ENCODE measurements around the gene RER1. TPM values are rescaled to one million over a fixed set of nuclear protein-coding genes. Genes with fewer than 3 reads are reported as not detected.

RER1 gene
- total RNA-seq, 1 donor: 98.1 TPM

GRCh38 chr1:2358651-2359640 lies 32.7 kb upstream of the RER1 start:
- no peak for DNase-seq (ENCODE audit: low read depth)
- TF ChIP-seq, protein P1, sequence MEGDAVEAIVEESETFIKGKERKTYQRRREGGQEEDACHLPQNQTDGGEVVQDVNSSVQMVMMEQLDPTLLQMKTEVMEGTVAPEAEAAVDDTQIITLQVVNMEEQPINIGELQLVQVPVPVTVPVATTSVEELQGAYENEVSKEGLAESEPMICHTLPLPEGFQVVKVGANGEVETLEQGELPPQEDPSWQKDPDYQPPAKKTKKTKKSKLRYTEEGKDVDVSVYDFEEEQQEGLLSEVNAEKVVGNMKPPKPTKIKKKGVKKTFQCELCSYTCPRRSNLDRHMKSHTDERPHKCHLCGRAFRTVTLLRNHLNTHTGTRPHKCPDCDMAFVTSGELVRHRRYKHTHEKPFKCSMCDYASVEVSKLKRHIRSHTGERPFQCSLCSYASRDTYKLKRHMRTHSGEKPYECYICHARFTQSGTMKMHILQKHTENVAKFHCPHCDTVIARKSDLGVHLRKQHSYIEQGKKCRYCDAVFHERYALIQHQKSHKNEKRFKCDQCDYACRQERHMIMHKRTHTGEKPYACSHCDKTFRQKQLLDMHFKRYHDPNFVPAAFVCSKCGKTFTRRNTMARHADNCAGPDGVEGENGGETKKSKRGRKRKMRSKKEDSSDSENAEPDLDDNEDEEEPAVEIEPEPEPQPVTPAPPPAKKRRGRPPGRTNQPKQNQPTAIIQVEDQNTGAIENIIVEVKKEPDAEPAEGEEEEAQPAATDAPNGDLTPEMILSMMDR (IDR thresholded peaks at IDR 0.05; ENCODE audit: insufficient read depth, low read length): no peak
- no peak overlapping the region for H3K4me3 ChIP-seq (ENCODE audit: low read depth, low read length)

DNA sequence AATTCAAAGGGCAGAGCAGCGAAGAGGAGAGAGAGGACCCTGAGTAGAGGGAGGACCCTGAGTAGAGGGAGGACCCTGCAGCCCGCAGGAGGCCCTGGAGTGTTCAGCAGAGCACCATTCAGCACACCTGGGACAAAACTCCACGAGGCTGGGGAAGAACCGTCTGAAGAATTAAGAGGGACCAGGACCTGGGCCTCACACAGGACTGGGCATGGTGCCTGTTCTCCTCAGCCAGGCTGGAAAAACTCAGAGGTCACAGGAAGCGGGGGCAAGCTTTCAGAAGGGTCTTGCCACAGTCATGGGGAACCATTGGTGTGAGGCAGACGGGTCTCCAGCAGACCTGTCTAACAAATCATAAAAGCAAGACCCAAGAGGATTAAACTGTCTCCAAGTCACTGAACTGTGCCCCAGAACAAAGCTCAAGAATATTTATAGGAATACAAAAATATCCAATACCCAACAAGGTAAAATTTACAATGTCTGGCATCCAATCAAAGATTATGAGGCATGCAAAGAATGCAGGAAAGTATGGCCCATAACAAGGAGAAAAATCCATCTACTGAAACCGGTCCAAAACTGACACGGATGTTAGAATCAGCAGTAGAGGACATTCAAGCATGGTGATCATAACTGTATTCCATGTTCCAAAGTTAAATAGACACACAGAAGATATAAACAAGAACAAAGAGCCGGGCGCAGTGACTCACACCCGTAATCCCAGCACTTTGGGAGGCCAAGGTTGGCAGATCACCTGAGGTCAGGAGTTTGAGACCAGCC lies 30.9 kb upstream of the RER1 start:
- DNase-seq (ENCODE audit: low read depth): peak; percentile 43
- no peak overlapping the region for H3K4me3 ChIP-seq (ENCODE audit: low read depth, low read length)
- TF ChIP-seq, protein P1 (IDR thresholded peaks at IDR 0.05; ENCODE audit: insufficient read depth, low read length): no peak

- no peak overlapping the region for H3K4me3 ChIP-seq (ENCODE audit: low read depth, low read length)
- DNase-seq (ENCODE audit: low read depth): no peak
- TF ChIP-seq, protein P1 (IDR thresholded peaks at IDR 0.05; ENCODE audit: insufficient read depth, low read length): no peak
Measured at GRCh38 chr1:2363847-2364513, 27.7 kb upstream of the RER1 start.

DNA sequence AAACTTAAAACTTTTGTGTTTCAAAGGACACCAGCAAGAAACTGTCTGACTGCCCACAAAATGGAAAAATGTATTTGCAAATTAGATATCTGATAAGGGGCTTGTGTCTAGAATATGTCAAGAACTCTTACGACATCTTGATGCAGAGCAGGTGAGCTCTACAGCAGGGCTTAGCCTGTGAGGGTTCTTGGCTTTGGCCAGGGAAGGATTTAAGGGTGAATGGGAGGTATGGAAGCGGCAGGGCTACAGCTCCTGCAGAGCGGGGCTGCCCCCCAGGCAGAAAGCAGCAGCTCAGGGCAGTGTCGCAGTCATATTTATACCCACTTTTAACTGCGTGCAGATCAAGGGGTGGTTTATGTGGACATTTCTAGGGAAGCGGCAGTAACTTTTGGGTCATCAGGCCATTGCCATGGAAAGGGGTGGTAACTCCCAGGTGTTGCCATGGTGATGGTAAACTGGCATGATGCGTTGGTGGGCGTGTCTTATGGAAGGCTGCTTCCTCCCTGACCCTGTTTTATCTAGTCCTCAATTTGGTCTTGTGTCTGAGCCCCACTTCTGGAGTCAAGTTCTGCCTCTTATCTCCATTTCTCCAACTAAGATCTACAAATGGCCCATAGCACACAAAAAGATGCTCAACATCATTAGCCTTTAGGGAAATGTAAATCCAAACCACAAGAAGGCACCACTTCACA lies 23.4 kb upstream of the RER1 start:
- TF ChIP-seq, protein P1 (IDR thresholded peaks at IDR 0.05; ENCODE audit: insufficient read depth, low read length): no peak
- H3K4me3 ChIP-seq (ENCODE audit: low read depth, low read length): no peak overlapping the region
- DNase-seq (ENCODE audit: low read depth): no peak

DNA sequence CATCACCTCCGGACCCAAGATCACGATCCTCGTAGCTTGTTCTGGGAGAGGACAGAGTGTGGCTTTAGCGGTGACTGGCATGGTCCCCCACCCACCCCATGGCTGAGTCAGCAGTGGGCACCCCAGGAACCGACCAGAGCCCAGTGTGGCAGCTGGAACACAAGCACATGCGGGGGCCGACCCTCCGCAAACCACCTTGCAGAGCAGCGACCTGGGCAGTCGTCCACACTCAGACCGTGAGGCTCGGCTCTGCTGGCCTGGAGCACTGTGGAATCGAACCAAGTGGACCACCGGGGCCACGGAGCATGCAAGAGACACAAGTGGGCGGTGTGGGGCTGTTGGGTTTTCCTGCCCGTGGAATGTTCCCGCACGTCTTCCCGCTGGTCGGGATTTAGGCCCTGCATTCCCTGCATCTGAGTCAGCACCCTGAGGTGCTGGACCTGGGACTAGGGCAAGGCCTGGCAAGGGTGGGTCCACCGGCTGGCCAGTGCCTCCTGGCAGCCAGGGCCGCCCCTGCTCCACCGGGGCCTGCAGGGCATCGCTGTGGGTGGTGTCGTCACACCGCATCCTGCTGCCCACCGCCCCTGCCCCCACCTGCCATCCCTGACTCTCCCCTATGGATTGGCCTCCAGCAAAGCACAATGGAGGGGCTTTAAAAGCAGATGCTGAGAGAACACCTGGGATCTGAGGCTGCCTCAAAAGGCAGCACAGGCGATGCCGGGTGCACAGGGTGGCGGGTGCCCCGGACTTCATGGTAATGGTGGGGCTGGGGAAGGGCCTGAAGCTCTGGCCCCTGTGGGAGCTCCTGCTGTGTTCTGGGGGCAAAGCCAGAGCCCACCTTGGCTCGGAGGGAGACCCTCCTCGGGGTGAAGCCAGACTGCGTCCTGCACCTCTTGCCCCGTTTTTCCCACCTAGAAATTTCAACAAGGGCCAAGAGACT lies 18.8 kb upstream of the RER1 start:
- H3K4me3 ChIP-seq (ENCODE audit: low read depth, low read length): no peak overlapping the region
- no peak for DNase-seq (ENCODE audit: low read depth)
- TF ChIP-seq, protein P1 (IDR thresholded peaks at IDR 0.05; ENCODE audit: insufficient read depth, low read length): no peak
